ENCODE results near the gene PLEK2. TPM values are rescaled to one million over a fixed set of nuclear protein-coding genes. Genes with fewer than 3 reads are reported as not detected.

PLEK2 gene
- total RNA-seq, 1 donor from 2014 or later = 0.62 TPM

DNA sequence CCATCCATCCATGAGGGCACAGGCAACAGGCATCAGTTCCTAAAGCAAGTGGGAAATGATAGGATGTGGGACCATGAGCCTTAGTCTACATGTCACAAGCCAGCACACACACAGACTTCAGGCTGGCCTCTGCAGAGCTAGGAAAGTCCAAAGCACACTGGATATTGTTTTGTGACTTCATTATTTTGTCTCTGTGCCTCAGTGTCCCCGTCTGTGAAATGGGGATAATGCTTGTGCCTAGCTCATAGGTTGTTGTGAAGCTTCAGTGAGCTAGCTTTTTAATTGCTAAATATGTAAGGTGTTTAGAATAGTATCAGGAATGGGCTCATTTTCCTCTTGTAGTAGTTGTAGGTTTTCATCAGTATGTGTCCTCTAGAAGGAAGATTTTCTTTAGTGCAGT, 27.0 kb upstream of the PLEK2 start:
- H3K4me3 Mint-ChIP-seq (ENCODE audit: unreplicated experiment) = no peak overlapping the region
- no peaks in the 10 kb centered on the region for H3K36me3 Mint-ChIP-seq (ENCODE audit: low read depth, unreplicated experiment)
- H3K27ac Mint-ChIP-seq (ENCODE audit: unreplicated experiment) = no peak overlapping the region
- peaks cover 4% of the 10 kb centered on the region for H3K27me3 Mint-ChIP-seq (ENCODE audit: unreplicated experiment)
- no peaks in the 10 kb centered on the region for H3K9me3 Mint-ChIP-seq (ENCODE audit: unreplicated experiment)
- no peak for DNase-seq (ENCODE audit: low spot score)
- peaks cover 8% of the 10 kb centered on the region for H3K4me1 Mint-ChIP-seq (ENCODE audit: unreplicated experiment)
- no peak for TF ChIP-seq CTCF (IDR thresholded peaks at IDR 0.05; ENCODE audit: unreplicated experiment)

- no peak for TF ChIP-seq CTCF (IDR thresholded peaks at IDR 0.05; ENCODE audit: unreplicated experiment)
- no peaks in the 10 kb centered on the region for H3K9me3 Mint-ChIP-seq (ENCODE audit: unreplicated experiment)
- H3K27me3 Mint-ChIP-seq (ENCODE audit: unreplicated experiment) = no peaks in the 10 kb centered on the region
- H3K4me3 Mint-ChIP-seq (ENCODE audit: unreplicated experiment) = no peak overlapping the region
- no peaks in the 10 kb centered on the region for H3K4me1 Mint-ChIP-seq (ENCODE audit: unreplicated experiment)
- no peak for DNase-seq (ENCODE audit: low spot score)
- no peak overlapping the region for H3K27ac Mint-ChIP-seq (ENCODE audit: unreplicated experiment)
- H3K36me3 Mint-ChIP-seq (ENCODE audit: low read depth, unreplicated experiment) = no peaks in the 10 kb centered on the region
These were observed 24.3 kb upstream of the PLEK2 start for GRCh38 chr14:67436006-67436866.

DNA sequence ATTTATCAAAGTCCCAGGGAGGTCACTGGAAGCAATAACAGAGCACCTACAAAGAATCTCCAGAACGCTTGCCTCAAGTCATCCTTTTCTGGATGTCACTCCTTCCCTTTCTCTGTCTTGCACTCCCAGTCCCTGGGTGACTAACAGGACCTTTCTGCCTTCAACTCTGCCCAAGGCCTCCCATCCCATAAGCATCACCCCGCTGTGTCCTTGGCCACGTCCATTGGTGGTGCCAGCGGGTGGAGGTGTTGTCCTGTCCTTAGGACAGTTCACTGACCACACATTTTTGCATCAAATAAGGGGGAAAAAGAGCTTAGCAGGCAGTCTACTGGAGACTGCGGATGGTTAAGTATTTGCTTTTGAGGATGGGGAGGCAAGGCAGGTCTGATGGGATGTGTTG, 23.6 kb upstream of the PLEK2 start:
- DNase-seq (ENCODE audit: low spot score) = no peak
- Mint-ChIP-seq H3K27ac (ENCODE audit: unreplicated experiment) (no peak overlapping the region), H3K4me1 (ENCODE audit: unreplicated experiment) (no peaks in the 10 kb centered on the region), H3K9me3 (ENCODE audit: unreplicated experiment) (no peaks in the 10 kb centered on the region), H3K36me3 (ENCODE audit: low read depth, unreplicated experiment) (no peaks in the 10 kb centered on the region), H3K4me3 (ENCODE audit: unreplicated experiment) (no peak overlapping the region), H3K27me3 (ENCODE audit: unreplicated experiment) (no peaks in the 10 kb centered on the region)
- no peak for TF ChIP-seq CTCF (IDR thresholded peaks at IDR 0.05; ENCODE audit: unreplicated experiment)

- Mint-ChIP-seq H3K36me3 (ENCODE audit: low read depth, unreplicated experiment) (no peaks in the 10 kb centered on the region), H3K27me3 (ENCODE audit: unreplicated experiment) (no peaks in the 10 kb centered on the region), H3K4me3 (ENCODE audit: unreplicated experiment) (no peak overlapping the region), H3K4me1 (ENCODE audit: unreplicated experiment) (no peaks in the 10 kb centered on the region), H3K27ac (ENCODE audit: unreplicated experiment) (no peak overlapping the region), H3K9me3 (ENCODE audit: unreplicated experiment) (no peaks in the 10 kb centered on the region)
- TF ChIP-seq CTCF (IDR thresholded peaks at IDR 0.05; ENCODE audit: unreplicated experiment) = no peak
- DNase-seq (ENCODE audit: low spot score) = no peak
These were observed 20.1 kb upstream of the PLEK2 start for GRCh38 chr14:67432050-67432564.

- Mint-ChIP-seq H3K4me3 (ENCODE audit: unreplicated experiment) (no peak overlapping the region), H3K27ac (ENCODE audit: unreplicated experiment) (no peak overlapping the region), H3K36me3 (ENCODE audit: low read depth, unreplicated experiment) (no peaks in the 10 kb centered on the region), H3K27me3 (ENCODE audit: unreplicated experiment) (peaks cover 3% of the 10 kb centered on the region), H3K4me1 (ENCODE audit: unreplicated experiment) (peaks cover 8% of the 10 kb centered on the region), H3K9me3 (ENCODE audit: unreplicated experiment) (no peaks in the 10 kb centered on the region)
- no peak for TF ChIP-seq CTCF (IDR thresholded peaks at IDR 0.05; ENCODE audit: unreplicated experiment)
- DNase-seq (ENCODE audit: low spot score) = no peak
These were observed 17.7 kb upstream of the PLEK2 start for GRCh38 chr14:67429510-67430205.
